Panc1 (cell line): Measurements from ENCODE around the gene DIAPH2. TPM values are rescaled to one million over a fixed set of nuclear protein-coding genes. Genes with fewer than 3 reads are reported as not detected.

Experiments
- ATAC-seq: fragments of 200-7000 bp; cut with Tn5 transposase; 2 replicates; pipeline ENCODE4 v1.9.1; 2020; ENCODE audit warnings: mild to moderate bottlenecking, moderate library complexity
- BruUV-seq: library from RNA; stranded (reverse); fragments of 400-500 nt; replicated peaks from 2 replicates; lab custom pipeline; 2021; lab: Mats Ljungman, UMichigan
- CTCF ChIA-PET: fragments of 300-600 bp; sonication (Branson Sonifier 250); formaldehyde crosslinking; loops from one replicate; lab custom pipeline; 2022; ENCODE audit warnings: antibody characterized with exemption; lab: Charles Lee
- POLR2A ChIA-PET: fragments of 300-600 bp; sonication (Branson Sonifier 250); formaldehyde crosslinking; loops from one replicate; lab custom pipeline; 2022; ENCODE audit warnings: antibody characterized with exemption; lab: Charles Lee
- DNase-seq: peaks from one replicate; pipeline ENCODE4 v3.0.0-alpha.2; 2010; ENCODE audit warnings: low read depth, low spot score
- H3K27ac ChIP-seq: 2 replicates; pipeline ENCODE4 v1.5.1; 2011; ENCODE audit warnings: mild to moderate bottlenecking, low read length, inconsistent platforms
- H3K27me3 ChIP-seq: fragments of 200-500 bp; sonication (Bioruptor generic); 2 replicates; pipeline ENCODE4 v1.6.0; 2014; ENCODE audit warnings: low read length, inconsistent platforms; ENCODE audit not compliant: control insufficient read depth, insufficient read depth
- H3K36me3 ChIP-seq: fragments of 200-500 bp; sonication (Bioruptor generic); 2 replicates; pipeline ENCODE4 v1.5.1; 2014; ENCODE audit warnings: inconsistent platforms, mild to moderate bottlenecking, low read length, moderate library complexity; ENCODE audit not compliant: control insufficient read depth, insufficient read depth
- H3K4me1 ChIP-seq: 2 replicates; pipeline ENCODE4 v1.5.1; 2011; ENCODE audit warnings: inconsistent platforms, mild to moderate bottlenecking, low read length, moderate library complexity; ENCODE audit not compliant: control insufficient read depth, insufficient read depth
- H3K4me3 ChIP-seq, 2 experiments: 2 replicates each; pipeline ENCODE4 v1.5.1; 2011 to 2012; ENCODE audit warnings: low read depth in 2 of 2, low read length in 2 of 2, mild to moderate bottlenecking in 2 of 2, inconsistent platforms in 1 of 2, moderate library complexity in 1 of 2
- H3K9me3 ChIP-seq: fragments of 200-500 bp; sonication (Bioruptor generic); 2 replicates; pipeline ENCODE4 v1.5.1; 2014; ENCODE audit warnings: low read depth, mild to moderate bottlenecking, inconsistent platforms, low read length, moderate library complexity; ENCODE audit not compliant: control insufficient read depth, insufficient read depth
- CTCF ChIP-seq: fragments of 450-650 bp; IDR thresholded peaks from 2 replicates; pipeline ENCODE4 v1.5.1; 2017; ENCODE audit warnings: mild to moderate bottlenecking
- POLR2AphosphoS5 ChIP-seq: IDR thresholded peaks from 2 replicates; pipeline ENCODE4 v1.6.1; 2012; ENCODE audit warnings: mild to moderate bottlenecking, low read depth, low read length, moderate library complexity
- REST ChIP-seq, 2 experiments: IDR thresholded peaks; 2 replicates each; pipeline ENCODE4 v1.6.1; 2011 to 2012; ENCODE audit warnings: low read depth in 2 of 2, control low read depth in 1 of 2, low read length in 1 of 2, mild to moderate bottlenecking in 1 of 2, moderate library complexity in 1 of 2; ENCODE audit not compliant: insufficient read depth in 1 of 2
- SIN3A ChIP-seq: IDR thresholded peaks from 2 replicates; pipeline ENCODE4 v1.6.1; 2012; ENCODE audit warnings: low read depth, mild to moderate bottlenecking, low read length, moderate library complexity, borderline replicate concordance; ENCODE audit not compliant: insufficient read depth
- TCF7L2 ChIP-seq: IDR thresholded peaks from 2 replicates; pipeline ENCODE4 v1.6.1; 2011; ENCODE audit warnings: mild to moderate bottlenecking, low read depth, low read length, inconsistent platforms
- in situ Hi-C: cut with HindIII; loops from 2 replicates; pipeline ENCODE4 v1.10.0; 2016; ENCODE audit warnings: low sequenced_read_pairs, low pct_unique_long_range_greater_than_20kb
- intact Hi-C: fragments of 100-400 bp; cut with micrococcal nuclease; formaldehyde crosslinking; loops from one replicate; pipeline ENCODE4 v1.10.0; 2022; ENCODE audit not compliant: unreplicated experiment
- total RNA-seq: library from RNA; stranded (reverse); gene quantifications from one replicate; pipeline ENCODE4 v1.2.1, GENCODE V29; 2021; ENCODE audit not compliant: unreplicated experiment

Gene DIAPH2
- total RNA-seq, 1 experiment from 2014 or later: 17.0 TPM

- no peak overlapping the region for H3K4me3 ChIP-seq
- no peaks in the 10 kb centered on the region for H3K36me3 ChIP-seq
- TF ChIP-seq REST (IDR thresholded peaks at IDR 0.05; ENCODE audit: insufficient read depth in 1 of 2, low read depth in 2 of 2, low read length in 1 of 2): no peak
- no peak for TF ChIP-seq SIN3A
- H3K27ac ChIP-seq: no peak overlapping the region
- intact Hi-C loops: no loop called here
- ChIA-PET CTCF (no interaction called here), POLR2A (no interaction called here)
- DNase-seq (no peak), ATAC-seq (no peak)
- in situ Hi-C loops: no loop called here
- no peaks in the 10 kb centered on the region for H3K9me3 ChIP-seq
- no peaks in the 10 kb centered on the region for H3K27me3 ChIP-seq
- BruUV-seq: no TSS peak
- no peaks in the 10 kb centered on the region for H3K4me1 ChIP-seq
These were observed 599.9 kb downstream of the DIAPH2 start for GRCh38 chrX:97284531-97284930.

- DNase-seq: no peak
- Histone ChIP-seq H3K4me1 (no peaks in the 10 kb centered on the region), H3K4me3 (no peak overlapping the region), H3K36me3 (no peaks in the 10 kb centered on the region), H3K27ac (no peak overlapping the region), H3K9me3 (no peaks in the 10 kb centered on the region), H3K27me3 (no peaks in the 10 kb centered on the region)
- in situ Hi-C loops: no loop called here
- ChIA-PET POLR2A (no interaction called here), CTCF (no interaction called here)
- intact Hi-C loops: no loop called here
- ATAC-seq: no peak
- BruUV-seq: no TSS peak
- TF ChIP-seq SIN3A (no peak), REST (IDR thresholded peaks at IDR 0.05; ENCODE audit: insufficient read depth in 1 of 2, low read depth in 2 of 2, low read length in 1 of 2) (no peak), CTCF (no peak), POLR2AphosphoS5 (no peak), TCF7L2 (no peak)
These were observed 605.6 kb downstream of the DIAPH2 start for GRCh38 chrX:97290199-97290598.
